Measurements from ENCODE around the gene CEP350. TPM values are rescaled to one million over a fixed set of nuclear protein-coding genes. Genes with fewer than 3 reads are reported as not detected.

The CEP350 gene
- total RNA-seq, 1 experiment from 2014 or later, result 17.1 TPM

- no peak overlapping the region for H2AFZ ChIP-seq (ENCODE audit: low read length)
- TF ChIP-seq EZH2 (IDR thresholded peaks at IDR 0.05; ENCODE audit: low read length, unreplicated experiment) (no peak), CTCF (conservative IDR thresholded peaks at IDR 0.05; ENCODE audit: low read depth, low read length) (no peak), EZH2phosphoT487 (IDR thresholded peaks at IDR 0.05; ENCODE audit: borderline replicate concordance, low read length) (no peak)
- H3K27me3 ChIP-seq (ENCODE audit: low read length), result no peaks in the 10 kb centered on the region
- no peak for ATAC-seq
- H3K4me1 ChIP-seq (ENCODE audit: insufficient read depth, low read length), result no peaks in the 10 kb centered on the region
- no peak overlapping the region for H3K4me2 ChIP-seq (ENCODE audit: low read length)
- H3K79me2 ChIP-seq (ENCODE audit: low read length), result peaks cover 70% of the 10 kb centered on the region
- no peak for DNase-seq
- H4K20me1 ChIP-seq (ENCODE audit: low read length), result no peaks in the 10 kb centered on the region
- H3K9me2 ChIP-seq (replicated peaks; ENCODE audit: low read length), result no peaks in the 10 kb centered on the region
- H3F3A ChIP-seq (ENCODE audit: low read length, unreplicated experiment), result no peaks in the 10 kb centered on the region
- H3K9me3 ChIP-seq (ENCODE audit: low read length), result no peaks in the 10 kb centered on the region
- H3K36me3 ChIP-seq (ENCODE audit: low read depth, low read length), result peaks cover 4% of the 10 kb centered on the region; the same call in 1 of the 2 replicates
- BruUV-seq (replicated peaks), result no TSS peak
- CTCF ChIA-PET, result no interaction called here
- POLR2A ChIA-PET (ENCODE audit: unreplicated experiment), result no interaction called here
- H3K27ac ChIP-seq (ENCODE audit: low read length), result no peak overlapping the region
- no peak overlapping the region for H3K9ac ChIP-seq (ENCODE audit: low read length)
- H3K4me3 ChIP-seq (ENCODE audit: low read length), result no peak overlapping the region
- intact Hi-C loops (cut with micrococcal nuclease), result no loop called here
Observed at GRCh38 chr1:179968994-179969919, 14.6 kb downstream of the CEP350 start.

- no peaks in the 10 kb centered on the region for H3K9me3 ChIP-seq (ENCODE audit: low read length)
- H3K9me2 ChIP-seq (replicated peaks; ENCODE audit: low read length), result no peaks in the 10 kb centered on the region
- no peaks in the 10 kb centered on the region for H3K27me3 ChIP-seq (ENCODE audit: low read length)
- CTCF ChIA-PET, result no interaction called here
- TF ChIP-seq EZH2 (IDR thresholded peaks at IDR 0.05; ENCODE audit: low read length, unreplicated experiment) (no peak), CTCF (conservative IDR thresholded peaks at IDR 0.05; ENCODE audit: low read depth, low read length) (no peak), EZH2phosphoT487 (IDR thresholded peaks at IDR 0.05; ENCODE audit: borderline replicate concordance, low read length) (no peak)
- no TSS peak for BruUV-seq (replicated peaks)
- no peaks in the 10 kb centered on the region for H4K20me1 ChIP-seq (ENCODE audit: low read length)
- DNase-seq (no peak), ATAC-seq (no peak)
- POLR2A ChIA-PET (ENCODE audit: unreplicated experiment), result no interaction called here
- peaks cover 4% of the 10 kb centered on the region; the same call in 1 of the 2 replicates for H3K36me3 ChIP-seq (ENCODE audit: low read depth, low read length)
- H3K79me2 ChIP-seq (ENCODE audit: low read length), result peaks cover 70% of the 10 kb centered on the region
- no peak overlapping the region for H2AFZ ChIP-seq (ENCODE audit: low read length)
- H3K4me2 ChIP-seq (ENCODE audit: low read length), result no peak overlapping the region
- no peak overlapping the region for H3K27ac ChIP-seq (ENCODE audit: low read length)
- no peaks in the 10 kb centered on the region for H3F3A ChIP-seq (ENCODE audit: low read length, unreplicated experiment)
- no peak overlapping the region for H3K9ac ChIP-seq (ENCODE audit: low read length)
- no peaks in the 10 kb centered on the region for H3K4me1 ChIP-seq (ENCODE audit: insufficient read depth, low read length)
- no peak overlapping the region for H3K4me3 ChIP-seq (ENCODE audit: low read length)
- intact Hi-C loops (cut with micrococcal nuclease), result no loop called here
Observed at GRCh38 chr1:179969962-179970361, 15.4 kb downstream of the CEP350 start.

Data from PC-3 (cell line).